ENCODE measurements around the gene ATXN1. TPM values are rescaled to one million over a fixed set of nuclear protein-coding genes. Genes with fewer than 3 reads are reported as not detected.

ATXN1 gene
- total RNA-seq, 2 experiments from 2014 or later, result 34.1 to 36.7 TPM

GRCh38 chr6:16748025-16748319 lies 13.3 kb downstream of the ATXN1 start:
- Mint-ChIP-seq H3K4me3 (no peak overlapping the region), H3K27me3 (no peaks in the 10 kb centered on the region), H3K4me1 (ENCODE audit: low read depth) (peaks cover 76% of the 10 kb centered on the region), H3K27ac (no peak overlapping the region), H3K9me3 (no peaks in the 10 kb centered on the region), H3K36me3 (peaks cover 30% of the 10 kb centered on the region)
- intact Hi-C loops (cut with micrococcal nuclease), result no loop called here
- ChIA-PET POLR2A (interaction anchor here (1.1 to 1.6 kb wide), 3 partner anchors 9 to 14 kb away, joined by 3 to 7 read pairs (median 5); partner anchors contain the start of gene ATXN1), CTCF (interaction anchor here (0.9 to 1.6 kb wide), 5 partner anchors 10 to 96 kb away, joined by 3 to 7 read pairs (median 5); partner anchors contain the start of gene ATXN1)
- DNase-seq, result no peak

- peak overlapping the region; percentile 44 for H3K27ac Mint-ChIP-seq
- ChIA-PET POLR2A (interaction anchor here (1.1 to 1.6 kb wide), 4 partner anchors 9 to 30 kb away, joined by 3 to 7 read pairs (median 4); partner anchors contain the start of gene ATXN1), CTCF (interaction anchor here (0.9 to 1.6 kb wide), 6 partner anchors 11 to 236 kb away, joined by 3 to 7 read pairs (median 4); partner anchors contain the start of gene ATXN1)
- no peaks in the 10 kb centered on the region for H3K9me3 Mint-ChIP-seq
- intact Hi-C loops (cut with micrococcal nuclease), result no loop called here
- no peaks in the 10 kb centered on the region for H3K27me3 Mint-ChIP-seq
- peaks cover 29% of the 10 kb centered on the region for H3K36me3 Mint-ChIP-seq
- H3K4me3 Mint-ChIP-seq, result no peak overlapping the region
- H3K4me1 Mint-ChIP-seq (ENCODE audit: low read depth), result peaks cover 76% of the 10 kb centered on the region
- DNase-seq, result no peak
Measured at GRCh38 chr6:16747232-16748024, 13.8 kb downstream of the ATXN1 start.

GRCh38 chr6:16746812-16747211 lies 14.4 kb downstream of the ATXN1 start:
- Mint-ChIP-seq H3K9me3 (no peaks in the 10 kb centered on the region), H3K4me1 (ENCODE audit: low read depth) (peaks cover 77% of the 10 kb centered on the region), H3K4me3 (no peak overlapping the region), H3K27ac (no peak overlapping the region), H3K27me3 (no peaks in the 10 kb centered on the region), H3K36me3 (peaks cover 27% of the 10 kb centered on the region)
- ChIA-PET CTCF (interaction anchor here (1.3 to 1.6 kb wide), 4 partner anchors 12 to 235 kb away, joined by 4 to 7 read pairs (median 5); partner anchors contain the start of gene ATXN1), POLR2A (interaction anchor here (1.2 to 1.6 kb wide), 2 partner anchors 15 to 29 kb away, joined by 3 read pairs; partner anchors contain the start of gene ATXN1)
- DNase-seq, result no peak
- intact Hi-C loops (cut with micrococcal nuclease), result no loop called here

GRCh38 chr6:16746401-16746800 lies 14.9 kb downstream of the ATXN1 start:
- POLR2A ChIA-PET, result interaction anchor here (1.1 to 2.4 kb wide), 3 partner anchors 11 to 29 kb away, joined by 3 to 9 read pairs (median 3); no protein-coding TSS in a partner anchor
- Mint-ChIP-seq H3K27me3 (no peaks in the 10 kb centered on the region), H3K36me3 (peaks cover 26% of the 10 kb centered on the region), H3K4me1 (ENCODE audit: low read depth) (peaks cover 78% of the 10 kb centered on the region), H3K27ac (no peak overlapping the region), H3K4me3 (no peak overlapping the region), H3K9me3 (no peaks in the 10 kb centered on the region)
- CTCF ChIA-PET, result interaction anchor here (0.7 to 1.5 kb wide), 3 partner anchors 15 to 235 kb away, joined by 3 to 5 read pairs (median 4); partner anchors contain the start of gene ATXN1
- intact Hi-C loops (cut with micrococcal nuclease), result no loop called here
- DNase-seq, result no peak

- peaks cover 26% of the 10 kb centered on the region for H3K36me3 Mint-ChIP-seq
- intact Hi-C loops (cut with micrococcal nuclease), result loop anchor here (2.0 kb wide), 1 partner anchor 15 kb away; no protein-coding TSS in a partner anchor
- ChIA-PET POLR2A (no interaction called here), CTCF (no interaction called here)
- H3K27me3 Mint-ChIP-seq, result no peaks in the 10 kb centered on the region
- no peak for DNase-seq
- no peak overlapping the region for H3K4me3 Mint-ChIP-seq
- H3K27ac Mint-ChIP-seq, result no peak overlapping the region
- H3K9me3 Mint-ChIP-seq, result no peaks in the 10 kb centered on the region
- peaks cover 78% of the 10 kb centered on the region for H3K4me1 Mint-ChIP-seq (ENCODE audit: low read depth)
Measured at GRCh38 chr6:16743664-16744210, 17.5 kb downstream of the ATXN1 start.

- Mint-ChIP-seq H3K27ac (peak overlapping the region; percentile 13), H3K36me3 (peaks cover 20% of the 10 kb centered on the region), H3K4me1 (ENCODE audit: low read depth) (peaks cover 76% of the 10 kb centered on the region), H3K4me3 (no peak overlapping the region), H3K9me3 (no peaks in the 10 kb centered on the region), H3K27me3 (no peaks in the 10 kb centered on the region)
- ChIA-PET CTCF (no interaction called here), POLR2A (interaction anchor here (1.4 to 1.7 kb wide), 3 partner anchors 13 to 59 kb away, joined by 3 to 5 read pairs (median 5); no protein-coding TSS in a partner anchor)
- no peak for DNase-seq
- intact Hi-C loops (cut with micrococcal nuclease), result loop anchor here (2.0 kb wide), 1 partner anchor 13 kb away; no protein-coding TSS in a partner anchor
Measured at GRCh38 chr6:16742116-16742515, 19.1 kb downstream of the ATXN1 start.

GRCh38 chr6:16741112-16742016 lies 19.9 kb downstream of the ATXN1 start:
- no peaks in the 10 kb centered on the region for H3K9me3 Mint-ChIP-seq
- H3K36me3 Mint-ChIP-seq, result peaks cover 23% of the 10 kb centered on the region
- POLR2A ChIA-PET, result interaction anchor here (0.6 to 1.8 kb wide), 6 partner anchors 12 to 58 kb away, joined by 3 to 5 read pairs (median 5); partner anchors contain the start of gene ATXN1
- CTCF ChIA-PET, result interaction anchor here (0.8 to 1.7 kb wide), 4 partner anchors 9 to 27 kb away, joined by 3 to 5 read pairs (median 4); no protein-coding TSS in a partner anchor
- no peak overlapping the region for H3K4me3 Mint-ChIP-seq
- H3K27me3 Mint-ChIP-seq, result no peaks in the 10 kb centered on the region
- intact Hi-C loops (cut with micrococcal nuclease), result loop anchor here (1.0 to 2.0 kb wide), 3 partner anchors 13 to 29 kb away; partner anchors contain the start of gene ATXN1
- H3K4me1 Mint-ChIP-seq (ENCODE audit: low read depth), result peaks cover 77% of the 10 kb centered on the region
- peak overlapping the region; percentile 25 for H3K27ac Mint-ChIP-seq
- DNase-seq, result no peak

- intact Hi-C loops (cut with micrococcal nuclease), result no loop called here
- peak overlapping the region; percentile 19 for H3K27ac Mint-ChIP-seq
- H3K27me3 Mint-ChIP-seq, result no peaks in the 10 kb centered on the region
- H3K9me3 Mint-ChIP-seq, result no peaks in the 10 kb centered on the region
- POLR2A ChIA-PET, result interaction anchor here (1.4 to 2.0 kb wide), 3 partner anchors 9 to 22 kb away, joined by 5 to 8 read pairs (median 5); partner anchors contain the start of gene ATXN1
- peaks cover 23% of the 10 kb centered on the region for H3K36me3 Mint-ChIP-seq
- DNase-seq, result no peak
- peaks cover 77% of the 10 kb centered on the region for H3K4me1 Mint-ChIP-seq (ENCODE audit: low read depth)
- CTCF ChIA-PET, result interaction anchor here (0.6 to 2.0 kb wide), 9 partner anchors 10 to 227 kb away, joined by 3 to 10 read pairs (median 3); no protein-coding TSS in a partner anchor
- no peak overlapping the region for H3K4me3 Mint-ChIP-seq
Measured at GRCh38 chr6:16740097-16740496, 21.2 kb downstream of the ATXN1 start.

- Mint-ChIP-seq H3K36me3 (peaks cover 23% of the 10 kb centered on the region), H3K4me1 (ENCODE audit: low read depth) (peaks cover 75% of the 10 kb centered on the region), H3K27ac (no peak overlapping the region), H3K27me3 (no peaks in the 10 kb centered on the region), H3K4me3 (no peak overlapping the region), H3K9me3 (no peaks in the 10 kb centered on the region)
- ChIA-PET POLR2A (interaction anchor here (1.4 to 2.0 kb wide), 2 partner anchors 9 to 20 kb away, joined by 5 to 8 read pairs; no protein-coding TSS in a partner anchor), CTCF (interaction anchor here (0.6 to 2.0 kb wide), 6 partner anchors 10 to 226 kb away, joined by 3 to 10 read pairs (median 4); no protein-coding TSS in a partner anchor)
- no peak for DNase-seq
- intact Hi-C loops (cut with micrococcal nuclease), result no loop called here
Measured at GRCh38 chr6:16739329-16739801, 21.9 kb downstream of the ATXN1 start.

GRCh38 chr6:16737925-16738324 lies 23.3 kb downstream of the ATXN1 start:
- H3K4me3 Mint-ChIP-seq, result no peak overlapping the region
- ChIA-PET CTCF (interaction anchor here (1.5 kb wide), 1 partner anchor 24 kb away, joined by 6 read pairs; the partner anchor contains the start of gene ATXN1), POLR2A (no interaction called here)
- intact Hi-C loops (cut with micrococcal nuclease), result no loop called here
- peaks cover 76% of the 10 kb centered on the region for H3K4me1 Mint-ChIP-seq (ENCODE audit: low read depth)
- H3K27me3 Mint-ChIP-seq, result no peaks in the 10 kb centered on the region
- H3K36me3 Mint-ChIP-seq, result peaks cover 33% of the 10 kb centered on the region
- DNase-seq, result no peak
- H3K9me3 Mint-ChIP-seq, result no peaks in the 10 kb centered on the region
- H3K27ac Mint-ChIP-seq, result no peak overlapping the region
